ENCODE measurements around the gene LCE3B. TPM values are rescaled to one million over a fixed set of nuclear protein-coding genes. Genes with fewer than 3 reads are reported as not detected.

The LCE3B gene
- total RNA-seq, 6 donors from 2014 or later: not detected

- DNase-seq: no peak
- H3K4me3 ChIP-seq: no peak within 1 kb of the TSS
- 59 to 71% methylated on average over 4 of the region's 4 CpGs for WGBS, 2 donors
- H3K27ac ChIP-seq: no peak within 1 kb of the TSS
- H3K36me3 ChIP-seq: no peaks in the 10 kb centered on the region
- H3K4me1 ChIP-seq: no peaks in the 10 kb centered on the region
- no peaks in the 10 kb centered on the region for H3K9me3 ChIP-seq
- no peaks in the 10 kb centered on the region for H3K27me3 ChIP-seq
- no peak for ATAC-seq (ENCODE audit: low FRiP score in 2 of 2)
- TF ChIP-seq EP300 (IDR thresholded peaks at IDR 0.05) (no peak), POLR2AphosphoS5 (IDR thresholded peaks at IDR 0.05) (no peak), POLR2A (IDR thresholded peaks at IDR 0.05) (no peak), CTCF (IDR thresholded peaks at IDR 0.05) (no peak)
Observed at GRCh38 chr1:152580433-152580832, 33.2 kb upstream of the LCE3B start, which contains the start of gene LCE3D. Gene LCE3D, minus strand, starts transcription at chr1:152580516. Its CDS starts 580 bp downstream, at chr1:152579936.

- Histone ChIP-seq H3K36me3 (no peaks in the 10 kb centered on the region), H3K9me3 (no peaks in the 10 kb centered on the region), H3K4me1 (no peaks in the 10 kb centered on the region), H3K27ac (no peak overlapping the region), H3K4me3 (no peak overlapping the region), H3K27me3 (no peaks in the 10 kb centered on the region)
- DNase-seq: no peak
- 79 to 80% methylated on average over 1 of the region's 1 CpG for WGBS, 2 donors
- no peak for ATAC-seq (ENCODE audit: low FRiP score in 2 of 2)
- TF ChIP-seq CTCF (IDR thresholded peaks at IDR 0.05) (no peak), EP300 (IDR thresholded peaks at IDR 0.05) (no peak), POLR2AphosphoS5 (IDR thresholded peaks at IDR 0.05) (no peak), POLR2A (IDR thresholded peaks at IDR 0.05) (no peak)
Observed at GRCh38 chr1:152582647-152583046, 31.0 kb upstream of the LCE3B start.

- DNase-seq: no peak
- H3K4me1 ChIP-seq: no peaks in the 10 kb centered on the region
- H3K9me3 ChIP-seq: no peaks in the 10 kb centered on the region
- H3K27ac ChIP-seq: no peak overlapping the region
- H3K36me3 ChIP-seq: no peaks in the 10 kb centered on the region
- no peak overlapping the region for H3K4me3 ChIP-seq
- no peaks in the 10 kb centered on the region for H3K27me3 ChIP-seq
- WGBS, 2 donors: 20% methylated on average over 1 of the region's 1 CpG; no CpG with 5 or more reads in 1 of the 2 donors
- ATAC-seq (ENCODE audit: low FRiP score in 2 of 2): no peak
- TF ChIP-seq CTCF (IDR thresholded peaks at IDR 0.05) (no peak), POLR2A (IDR thresholded peaks at IDR 0.05) (no peak), POLR2AphosphoS5 (IDR thresholded peaks at IDR 0.05) (no peak), EP300 (IDR thresholded peaks at IDR 0.05) (no peak)
Observed at GRCh38 chr1:152585586-152585985, 28.0 kb upstream of the LCE3B start.

- no peak overlapping the region for H3K4me3 ChIP-seq
- no peaks in the 10 kb centered on the region for H3K27me3 ChIP-seq
- TF ChIP-seq CTCF (IDR thresholded peaks at IDR 0.05): no peak
- TF ChIP-seq POLR2A (IDR thresholded peaks at IDR 0.05): no peak
- no peak for TF ChIP-seq EP300 (IDR thresholded peaks at IDR 0.05)
- TF ChIP-seq POLR2AphosphoS5 (IDR thresholded peaks at IDR 0.05): no peak
- WGBS, 2 donors: 93% methylated on average over 1 of the region's 2 CpGs; no CpG with 5 or more reads in 1 of the 2 donors
- H3K27ac ChIP-seq: no peak overlapping the region
- H3K4me1 ChIP-seq: no peaks in the 10 kb centered on the region
- H3K36me3 ChIP-seq: no peaks in the 10 kb centered on the region
- ATAC-seq (ENCODE audit: low FRiP score in 2 of 2): no peak
- no peak for DNase-seq
- H3K9me3 ChIP-seq: no peaks in the 10 kb centered on the region
Observed at GRCh38 chr1:152596986-152597385, 16.6 kb upstream of the LCE3B start.

- Histone ChIP-seq H3K36me3 (no peaks in the 10 kb centered on the region), H3K27me3 (no peaks in the 10 kb centered on the region), H3K27ac (no peak within 1 kb of the TSS), H3K9me3 (no peaks in the 10 kb centered on the region), H3K4me1 (no peaks in the 10 kb centered on the region), H3K4me3 (no peak within 1 kb of the TSS)
- DNase-seq: no peak
- TF ChIP-seq POLR2A (IDR thresholded peaks at IDR 0.05): no peak
- no peak for ATAC-seq (ENCODE audit: low FRiP score in 2 of 2)
- WGBS, 2 donors: 68% methylated on average over 2 of the region's 4 CpGs; no CpG with 5 or more reads in 1 of the 2 donors
Observed at GRCh38 chr1:152599934-152600333, 13.7 kb upstream of the LCE3B start, which contains the start of gene LCE3C. Gene LCE3C, plus strand, starts transcription at chr1:152600234. Its CDS starts 498 bp downstream, at chr1:152600732.
